Measurements from ENCODE around the gene ASB6.

ASB6 gene

GRCh38 chr9:129608561-129609481, 33.1 kb downstream of the ASB6 start:
- H3K9me3 ChIP-seq (ENCODE audit: control insufficient read depth, insufficient read depth, low read length) = no peaks in the 10 kb centered on the region
- H3K9ac ChIP-seq (ENCODE audit: low read depth, low read length) = no peak overlapping the region
- H3K4me1 ChIP-seq (ENCODE audit: insufficient read depth, low read length) = peaks cover 15% of the 10 kb centered on the region; the same call in 1 of the 2 replicates
- no peaks in the 10 kb centered on the region for H3K36me3 ChIP-seq (ENCODE audit: insufficient read depth, low read length)

GRCh38 chr9:129607027-129607387, 34.9 kb downstream of the ASB6 start:
- Histone ChIP-seq H3K9me3 (ENCODE audit: control insufficient read depth, insufficient read depth, low read length) (no peaks in the 10 kb centered on the region), H3K9ac (ENCODE audit: low read depth, low read length) (no peak overlapping the region), H3K36me3 (ENCODE audit: insufficient read depth, low read length) (no peaks in the 10 kb centered on the region), H3K4me1 (ENCODE audit: insufficient read depth, low read length) (peaks cover 15% of the 10 kb centered on the region; the same call in 1 of the 2 replicates)

GRCh38 chr9:129606161-129607026, 35.6 kb downstream of the ASB6 start:
- H3K9ac ChIP-seq (ENCODE audit: low read depth, low read length) = no peak overlapping the region
- no peaks in the 10 kb centered on the region for H3K36me3 ChIP-seq (ENCODE audit: insufficient read depth, low read length)
- H3K4me1 ChIP-seq (ENCODE audit: insufficient read depth, low read length) = peaks cover 15% of the 10 kb centered on the region; the same call in 1 of the 2 replicates
- no peaks in the 10 kb centered on the region for H3K9me3 ChIP-seq (ENCODE audit: control insufficient read depth, insufficient read depth, low read length)

GRCh38 chr9:129604766-129605163, 37.2 kb downstream of the ASB6 start:
- Histone ChIP-seq H3K9me3 (ENCODE audit: control insufficient read depth, insufficient read depth, low read length) (no peaks in the 10 kb centered on the region), H3K36me3 (ENCODE audit: insufficient read depth, low read length) (no peaks in the 10 kb centered on the region), H3K9ac (ENCODE audit: low read depth, low read length) (no peak overlapping the region), H3K4me1 (ENCODE audit: insufficient read depth, low read length) (peaks cover 15% of the 10 kb centered on the region; the same call in 1 of the 2 replicates)

DNA sequence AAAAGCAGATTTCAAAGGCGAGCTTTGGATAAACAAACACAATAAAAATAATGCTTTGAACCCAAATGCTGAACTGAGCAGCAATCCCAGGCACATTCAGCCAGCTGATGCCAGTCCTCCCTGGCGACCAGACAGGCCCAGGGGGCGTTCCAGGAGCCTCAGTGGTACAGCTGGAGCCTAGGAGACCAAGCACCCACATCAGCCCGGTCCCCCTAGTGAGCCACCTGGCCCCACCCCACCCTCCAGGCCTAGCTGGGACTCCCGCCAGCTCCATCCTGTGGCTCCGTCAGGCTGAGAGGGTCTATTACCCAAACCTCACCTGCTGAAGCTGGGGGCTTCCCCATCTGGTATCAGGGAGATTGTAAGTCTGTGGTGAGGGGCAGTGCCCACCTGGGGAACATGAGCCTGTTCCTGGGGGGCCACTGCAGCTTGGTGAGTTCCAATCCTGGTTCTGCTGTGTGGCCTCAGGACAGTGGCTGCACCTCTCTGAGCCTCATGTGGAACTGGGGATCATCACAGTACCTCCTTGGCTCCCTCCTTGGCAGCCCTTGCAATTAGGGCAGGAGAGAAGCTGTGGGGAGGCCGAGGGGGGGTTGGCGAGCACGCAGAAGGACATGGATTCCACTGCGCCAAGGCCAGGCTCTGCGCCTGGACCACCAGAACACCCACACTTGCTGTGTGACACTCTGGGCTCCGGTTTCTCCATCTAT, 37.7 kb downstream of the ASB6 start:
- peaks cover 18% of the 10 kb centered on the region; the same call in 1 of the 2 replicates for H3K4me1 ChIP-seq (ENCODE audit: insufficient read depth, low read length)
- H3K9ac ChIP-seq (ENCODE audit: low read depth, low read length) = no peak overlapping the region
- no peaks in the 10 kb centered on the region for H3K36me3 ChIP-seq (ENCODE audit: insufficient read depth, low read length)
- no peaks in the 10 kb centered on the region for H3K9me3 ChIP-seq (ENCODE audit: control insufficient read depth, insufficient read depth, low read length)

- Histone ChIP-seq H3K4me1 (ENCODE audit: insufficient read depth, low read length) (peaks cover 19% of the 10 kb centered on the region; the same call in 1 of the 2 replicates), H3K9me3 (ENCODE audit: control insufficient read depth, insufficient read depth, low read length) (no peaks in the 10 kb centered on the region), H3K9ac (ENCODE audit: low read depth, low read length) (no peak overlapping the region)
These were observed 39.1 kb downstream of the ASB6 start for GRCh38 chr9:129602598-129603415.

GRCh38 chr9:129601082-129601674, 40.8 kb downstream of the ASB6 start:
- H3K4me1 ChIP-seq (ENCODE audit: insufficient read depth, low read length) = peaks cover 10% of the 10 kb centered on the region; the same call in 1 of the 2 replicates
- H3K36me3 ChIP-seq (ENCODE audit: insufficient read depth, low read length) = no peaks in the 10 kb centered on the region
- no peaks in the 10 kb centered on the region for H3K9me3 ChIP-seq (ENCODE audit: control insufficient read depth, insufficient read depth, low read length)
- no peak overlapping the region for H3K9ac ChIP-seq (ENCODE audit: low read depth, low read length)

More at GRCh38 chr9:129602598-129603415, 39.1 kb downstream of the ASB6 start:
- no peaks in the 10 kb centered on the region for H3K36me3 ChIP-seq (ENCODE audit: insufficient read depth, low read length)

DNA sequence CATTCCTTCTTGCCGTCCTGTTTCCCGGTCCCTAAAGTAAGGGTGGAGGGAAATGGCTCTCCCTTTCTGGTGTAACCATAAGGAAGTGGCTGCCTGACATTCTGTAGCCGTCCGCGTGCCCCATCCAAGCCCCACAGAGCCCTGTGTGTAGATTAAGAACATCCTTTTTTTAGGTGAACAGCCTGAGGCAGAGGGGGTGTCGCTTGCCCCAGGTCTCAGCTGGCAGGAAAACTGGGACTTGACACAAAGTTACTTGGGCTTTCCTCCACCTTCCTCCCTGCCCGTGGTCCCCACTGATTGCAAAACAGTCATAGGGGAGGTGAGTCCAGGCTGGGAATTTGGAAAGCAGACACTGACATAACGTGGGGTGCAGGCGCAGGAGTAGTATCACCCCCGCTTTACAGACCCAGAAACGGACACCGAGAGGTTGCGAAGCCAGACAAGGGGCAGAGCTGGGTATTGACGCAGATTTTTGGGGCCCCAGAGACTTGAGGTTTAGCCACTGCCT, 43.8 kb downstream of the ASB6 start:
- no peaks in the 10 kb centered on the region for H3K9me3 ChIP-seq (ENCODE audit: control insufficient read depth, insufficient read depth, low read length)
- H3K9ac ChIP-seq (ENCODE audit: low read depth, low read length) = peak overlapping the region; percentile 67
- peaks cover 13% of the 10 kb centered on the region; the same call in 1 of the 2 replicates for H3K4me1 ChIP-seq (ENCODE audit: insufficient read depth, low read length)

GRCh38 chr9:129597355-129598088, 44.4 kb downstream of the ASB6 start:
- Histone ChIP-seq H3K9me3 (ENCODE audit: control insufficient read depth, insufficient read depth, low read length) (no peaks in the 10 kb centered on the region), H3K4me1 (ENCODE audit: insufficient read depth, low read length) (peaks cover 16% of the 10 kb centered on the region; the same call in 1 of the 2 replicates), H3K36me3 (ENCODE audit: insufficient read depth, low read length) (no peaks in the 10 kb centered on the region), H3K9ac (ENCODE audit: low read depth, low read length) (peak overlapping the region; percentile 67)

More for the DNA sequence above, 43.8 kb downstream of the ASB6 start:
- no peaks in the 10 kb centered on the region for H3K36me3 ChIP-seq (ENCODE audit: insufficient read depth, low read length)

GRCh38 chr9:129596541-129597331, 45.2 kb downstream of the ASB6 start:
- Histone ChIP-seq H3K36me3 (ENCODE audit: insufficient read depth, low read length) (no peaks in the 10 kb centered on the region), H3K9me3 (ENCODE audit: control insufficient read depth, insufficient read depth, low read length) (no peaks in the 10 kb centered on the region), H3K4me1 (ENCODE audit: insufficient read depth, low read length) (peaks cover 21% of the 10 kb centered on the region; the same call in 1 of the 2 replicates), H3K9ac (ENCODE audit: low read depth, low read length) (peak overlapping the region; percentile 67)

- H3K36me3 ChIP-seq (ENCODE audit: insufficient read depth, low read length) = no peaks in the 10 kb centered on the region
- H3K9me3 ChIP-seq (ENCODE audit: control insufficient read depth, insufficient read depth, low read length) = no peaks in the 10 kb centered on the region
- H3K9ac ChIP-seq (ENCODE audit: low read depth, low read length) = peak overlapping the region; percentile 67; the same call in 1 of the 2 replicates
- peaks cover 21% of the 10 kb centered on the region; the same call in 1 of the 2 replicates for H3K4me1 ChIP-seq (ENCODE audit: insufficient read depth, low read length)
These were observed 45.9 kb downstream of the ASB6 start for GRCh38 chr9:129595903-129596540.

Data from ES-I3 (cell line).